Naive B cell (primary cell): ENCODE results near the gene ASPM. TPM values are rescaled to one million over a fixed set of nuclear protein-coding genes. Genes with fewer than 3 reads are reported as not detected.

Source experiments
- ATAC-seq, 2 donors: fragments of 150-1000 bp; cut with Tn5 transposase; 2 replicates each; pipeline ENCODE4 v1.10.0; 2021; ENCODE audit warnings: low read depth in 2 of 2, mild to moderate bottlenecking in 2 of 2, moderate library complexity in 2 of 2
- DNase-seq: peaks from one replicate; pipeline ENCODE4 v3.0.0; 2022
- H3K27ac Mint-ChIP-seq, 6 donors: one replicate each; pipeline ENCODE4 v1.8.0; 2020 to 2022; ENCODE audit warnings: mild to moderate bottlenecking in 6 of 6, mixed read lengths in 6 of 6, moderate library complexity in 5 of 6, inconsistent platforms in 2 of 6
- H3K27me3 Mint-ChIP-seq, 3 donors: one replicate each; pipeline ENCODE4 v1.8.0; 2021 to 2022; ENCODE audit warnings: mixed read lengths in 3 of 3, mild to moderate bottlenecking in 1 of 3
- H3K36me3 Mint-ChIP-seq, 2 donors: one replicate each; pipeline ENCODE4 v1.8.0; 2020 to 2022; ENCODE audit warnings: mixed read lengths in 2 of 2, inconsistent platforms in 1 of 2, mild to moderate bottlenecking in 1 of 2
- H3K4me1 Mint-ChIP-seq, 3 donors: one replicate each; pipeline ENCODE4 v1.8.0; 2020 to 2022; ENCODE audit warnings: mixed read lengths in 3 of 3, inconsistent platforms in 1 of 3, mild to moderate bottlenecking in 1 of 3, moderate library complexity in 1 of 3
- H3K4me3 Mint-ChIP-seq, 8 donors: one replicate each; pipeline ENCODE4 v1.8.0; 2020 to 2022; ENCODE audit warnings: mild to moderate bottlenecking in 8 of 8, mixed read lengths in 8 of 8, moderate library complexity in 8 of 8, inconsistent platforms in 2 of 8
- H3K9me3 Mint-ChIP-seq, 7 donors: one replicate each; pipeline ENCODE4 v1.8.0; 2020 to 2022; ENCODE audit warnings: mixed read lengths in 7 of 7, mild to moderate bottlenecking in 5 of 7, inconsistent platforms in 2 of 7, moderate library complexity in 1 of 7
- polyA plus RNA-seq, 6 donors: library from polyadenylated mRNA; unstranded; fragments of 300-500 nt; fragmentation: Illumina TruSeq; gene quantifications; one replicate each; pipeline ENCODE4 v1.2.3, GENCODE V29; 2021; ENCODE audit warnings: low read depth in 6 of 6

ASPM gene
- polyA plus RNA-seq, 6 donors from 2014 or later = not detected

DNA sequence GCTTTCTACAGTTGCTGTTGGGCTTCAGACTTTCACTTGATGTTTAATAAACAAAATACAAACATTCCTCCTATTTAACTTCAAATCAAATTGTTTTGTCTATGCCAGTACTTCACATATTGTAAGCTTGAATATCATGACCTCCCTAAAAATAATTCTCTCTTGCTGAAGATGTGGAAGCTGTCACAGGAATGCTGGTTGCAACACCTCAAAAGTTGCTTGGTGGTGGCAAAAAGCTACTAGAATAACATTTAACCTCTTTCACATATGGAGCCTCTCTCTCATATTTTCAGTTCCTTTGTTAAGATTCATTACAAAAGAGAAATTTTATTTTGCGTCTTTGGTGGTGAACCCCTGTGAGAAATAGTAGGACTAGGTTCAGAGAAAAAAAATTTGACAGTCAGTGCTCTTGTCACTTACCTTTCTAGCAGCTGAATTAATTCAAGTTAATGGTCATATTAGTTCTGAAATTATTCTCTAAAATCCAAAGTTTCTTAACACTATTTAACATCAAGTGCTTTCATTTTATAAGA lies 53.9 kb downstream of the ASPM start:
- Mint-ChIP-seq H3K9me3 (no peaks in the 10 kb centered on the region), H3K4me1 (no peaks in the 10 kb centered on the region), H3K36me3 (no peaks in the 10 kb centered on the region), H3K27ac (no peak overlapping the region), H3K4me3 (no peak overlapping the region), H3K27me3 (no peaks in the 10 kb centered on the region)
- DNase-seq (no peak), ATAC-seq (no peak)

DNA sequence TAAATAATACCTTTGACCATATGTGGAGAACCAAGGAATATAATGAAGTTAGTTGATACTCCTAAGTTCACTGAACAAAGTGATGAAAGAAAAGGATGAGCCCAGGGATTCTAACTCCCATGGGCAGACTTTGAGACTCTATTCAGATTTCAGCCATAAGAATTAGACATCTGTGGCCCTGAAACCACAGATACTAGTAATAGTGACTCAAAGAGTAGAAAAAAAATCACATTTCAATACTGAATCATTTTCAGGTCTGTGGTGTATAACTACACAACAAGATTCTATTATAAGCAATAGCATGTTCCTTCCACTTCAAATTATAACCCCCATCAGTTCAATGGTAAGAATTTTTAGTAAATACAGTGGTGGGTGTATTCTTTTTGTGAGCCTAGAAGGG lies 63.0 kb downstream of the ASPM start:
- Mint-ChIP-seq H3K27me3 (no peaks in the 10 kb centered on the region), H3K36me3 (peaks cover 0 to 9% of the 10 kb centered on the region in 2 donors), H3K4me1 (no peaks in the 10 kb centered on the region), H3K27ac (no peak overlapping the region), H3K4me3 (no peak overlapping the region), H3K9me3 (peaks cover 8 to 30% (median 17%) of the 10 kb centered on the region in 7 donors)
- no peak for DNase-seq
- no peak for ATAC-seq

DNA sequence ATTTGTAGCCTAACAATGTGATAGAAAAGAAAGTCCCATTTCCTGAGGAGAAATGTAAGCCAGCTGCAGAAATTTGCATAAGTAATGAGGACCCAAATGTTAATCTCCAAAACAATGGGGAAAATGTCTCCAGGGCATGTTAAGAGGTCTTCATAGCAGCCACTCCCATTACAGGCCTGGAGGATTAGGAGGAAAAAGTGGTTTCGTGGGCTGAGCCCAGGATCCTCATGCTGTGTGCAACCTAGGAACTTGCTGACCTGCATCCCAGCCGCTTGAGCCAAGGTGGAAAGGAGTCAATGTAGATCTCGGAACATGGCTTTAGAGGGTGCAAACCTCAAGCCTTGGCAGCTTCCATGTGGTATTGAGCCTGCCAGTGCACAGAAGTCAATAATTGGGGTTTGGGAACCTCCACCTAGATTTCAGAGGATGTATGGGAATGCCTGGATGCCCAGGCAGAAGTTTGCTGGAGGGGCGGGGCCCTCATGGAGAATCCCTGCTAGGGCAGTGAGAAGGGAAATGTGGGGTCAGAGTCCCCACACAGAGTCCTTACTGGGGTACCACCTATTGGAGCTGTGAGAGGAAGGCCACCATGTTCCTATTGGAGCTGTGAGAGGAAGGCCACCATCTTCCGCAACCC lies 65.2 kb downstream of the ASPM start:
- H3K36me3 Mint-ChIP-seq = peaks cover 0 to 9% of the 10 kb centered on the region in 2 donors
- H3K4me3 Mint-ChIP-seq = no peak overlapping the region
- DNase-seq = no peak
- H3K9me3 Mint-ChIP-seq = peaks cover 8 to 30% (median 17%) of the 10 kb centered on the region in 7 donors
- no peaks in the 10 kb centered on the region for H3K4me1 Mint-ChIP-seq
- no peak overlapping the region for H3K27ac Mint-ChIP-seq
- H3K27me3 Mint-ChIP-seq = no peaks in the 10 kb centered on the region
- no peak for ATAC-seq

DNA sequence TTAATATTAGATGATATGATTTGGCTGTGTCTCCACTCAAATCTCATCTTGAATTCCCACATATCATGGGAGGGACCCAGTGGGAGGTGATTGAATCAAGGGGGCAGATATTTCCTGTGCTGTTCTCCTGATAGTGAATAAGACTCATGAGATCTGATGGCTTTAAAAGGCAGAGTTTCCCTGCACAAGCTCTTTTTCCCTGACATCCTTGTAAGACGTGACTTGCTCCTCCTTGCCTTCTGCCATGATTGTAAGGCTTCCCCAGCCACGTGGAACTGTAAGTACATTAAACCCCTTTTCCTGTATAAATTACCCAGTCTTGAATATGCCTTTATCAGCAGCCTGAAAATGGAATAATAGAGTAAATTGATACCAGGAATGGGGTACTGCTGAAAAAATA lies 66.1 kb downstream of the ASPM start:
- Mint-ChIP-seq H3K27me3 (no peaks in the 10 kb centered on the region), H3K9me3 (peaks cover 8 to 30% (median 17%) of the 10 kb centered on the region in 7 donors), H3K4me3 (no peak overlapping the region), H3K4me1 (no peaks in the 10 kb centered on the region), H3K27ac (no peak overlapping the region), H3K36me3 (peaks cover 0 to 9% of the 10 kb centered on the region in 2 donors)
- DNase-seq (no peak), ATAC-seq (no peak)

DNA sequence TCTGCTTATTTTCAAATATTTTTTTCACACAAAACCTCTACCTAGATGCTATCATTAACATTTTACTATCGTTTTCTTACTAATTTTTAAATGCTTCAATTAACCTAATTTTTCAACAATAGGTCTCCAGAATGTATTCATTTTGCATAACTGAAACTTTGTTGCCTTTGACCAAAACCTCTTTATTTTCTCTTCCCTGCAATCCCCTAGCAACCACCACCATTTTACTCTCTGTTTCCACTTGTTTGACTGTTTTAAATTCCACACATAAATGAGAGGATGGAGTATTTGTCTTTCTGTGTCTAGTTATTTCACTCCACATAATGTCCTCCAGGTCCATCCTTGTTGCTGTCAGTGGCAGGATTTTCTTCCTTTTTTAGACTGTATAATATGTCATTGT lies 69.9 kb downstream of the ASPM start:
- no peaks in the 10 kb centered on the region for H3K27me3 Mint-ChIP-seq
- H3K36me3 Mint-ChIP-seq = peaks cover 0 to 9% of the 10 kb centered on the region in 2 donors
- ATAC-seq = no peak
- H3K9me3 Mint-ChIP-seq = peaks cover 6 to 18% (median 13%) of the 10 kb centered on the region in 7 donors
- H3K4me1 Mint-ChIP-seq = no peaks in the 10 kb centered on the region
- H3K27ac Mint-ChIP-seq = no peak overlapping the region
- no peak for DNase-seq
- no peak overlapping the region for H3K4me3 Mint-ChIP-seq

DNA sequence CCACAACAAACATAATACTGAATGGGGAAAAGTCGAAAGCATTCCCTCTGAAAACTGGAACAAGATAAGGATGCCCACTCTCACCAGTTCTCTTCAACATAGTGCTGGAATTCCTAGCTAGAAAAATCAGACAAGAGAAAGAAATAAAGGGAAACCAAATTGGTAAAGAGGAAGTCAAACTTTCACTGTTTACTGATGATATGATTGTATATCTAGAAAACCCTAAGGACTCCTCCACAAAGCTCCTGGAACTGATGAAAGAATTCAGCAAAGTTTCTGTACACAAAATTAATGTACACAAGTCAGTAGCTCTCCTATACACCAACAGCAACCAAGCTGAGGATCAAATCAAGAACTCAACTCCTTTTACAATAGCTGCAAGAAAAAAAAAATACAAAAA lies 72.5 kb downstream of the ASPM start:
- Mint-ChIP-seq H3K9me3 (peaks cover 4 to 13% (median 8%) of the 10 kb centered on the region in 7 donors), H3K4me3 (no peak overlapping the region), H3K4me1 (no peaks in the 10 kb centered on the region), H3K27me3 (no peaks in the 10 kb centered on the region), H3K36me3 (no peaks in the 10 kb centered on the region), H3K27ac (no peak overlapping the region)
- no peak for ATAC-seq
- no peak for DNase-seq

DNA sequence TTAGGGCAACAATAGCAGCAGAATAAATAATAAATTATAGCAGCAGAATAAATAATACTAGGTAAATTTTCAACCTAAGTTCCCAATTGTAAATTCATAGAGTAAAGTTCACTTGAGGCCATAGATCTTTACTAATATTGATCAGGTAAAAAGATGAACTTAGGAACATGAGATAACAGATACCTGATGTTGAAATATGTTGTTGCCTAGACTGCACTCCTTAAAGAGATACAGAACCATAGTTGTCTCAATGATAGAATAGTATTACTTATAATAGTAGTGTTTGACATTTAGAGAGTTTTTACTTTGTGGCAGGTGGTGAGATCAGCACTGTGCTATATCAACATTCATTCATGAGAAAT lies 79.0 kb downstream of the ASPM start:
- DNase-seq (no peak), ATAC-seq (no peak)
- no peaks in the 10 kb centered on the region for H3K36me3 Mint-ChIP-seq
- H3K9me3 Mint-ChIP-seq = peaks cover 3 to 14% (median 9%) of the 10 kb centered on the region in 7 donors
- H3K4me3 Mint-ChIP-seq = no peak overlapping the region
- no peak overlapping the region for H3K27ac Mint-ChIP-seq
- no peaks in the 10 kb centered on the region for H3K4me1 Mint-ChIP-seq
- H3K27me3 Mint-ChIP-seq = no peaks in the 10 kb centered on the region

DNA sequence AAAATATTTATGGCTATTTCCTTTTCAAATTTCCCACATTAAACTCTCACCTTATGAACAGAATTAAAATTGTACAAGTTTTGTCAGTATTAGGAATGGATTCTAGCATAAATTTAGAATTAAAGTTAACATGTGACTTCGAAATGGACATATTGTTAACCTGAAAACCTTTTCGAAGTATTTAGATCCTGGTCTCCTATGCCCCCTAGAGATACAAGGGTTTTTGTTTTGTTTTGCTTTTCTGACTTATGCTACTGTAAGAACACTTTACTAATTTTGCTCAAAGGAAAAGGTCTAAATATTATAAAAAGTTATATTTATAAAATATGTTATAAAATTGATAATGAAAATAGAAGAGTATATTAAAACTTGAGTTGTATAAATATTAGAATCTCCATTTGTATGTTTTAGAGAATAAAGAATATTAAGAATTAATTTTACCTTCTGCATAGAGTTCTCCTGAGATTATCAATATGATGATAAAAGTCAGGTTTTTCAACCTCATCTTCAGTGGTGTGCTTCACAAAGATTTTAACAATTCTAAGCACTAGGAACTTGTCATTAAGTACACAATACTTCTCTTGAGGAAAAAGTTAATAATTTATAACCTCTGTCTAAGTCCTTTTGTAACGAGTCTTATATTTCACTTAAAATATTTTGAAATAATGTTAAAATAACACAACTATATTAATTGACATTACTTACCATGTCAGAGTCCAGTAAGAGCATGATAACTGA lies 79.6 kb downstream of the ASPM start, which contains the start of gene F13B:
F13B (minus strand) TSS at position 542 of the 738 bp plus-strand sequence; CDS start at position 505, 37 bp downstream.
- Mint-ChIP-seq H3K9me3 (peaks cover 3 to 14% (median 9%) of the 10 kb centered on the region in 7 donors), H3K4me1 (no peaks in the 10 kb centered on the region), H3K27me3 (no peaks in the 10 kb centered on the region), H3K27ac (no peak within 1 kb of the TSS), H3K36me3 (no peaks in the 10 kb centered on the region), H3K4me3 (no peak within 1 kb of the TSS)
- ATAC-seq (no peak), DNase-seq (no peak)

DNA sequence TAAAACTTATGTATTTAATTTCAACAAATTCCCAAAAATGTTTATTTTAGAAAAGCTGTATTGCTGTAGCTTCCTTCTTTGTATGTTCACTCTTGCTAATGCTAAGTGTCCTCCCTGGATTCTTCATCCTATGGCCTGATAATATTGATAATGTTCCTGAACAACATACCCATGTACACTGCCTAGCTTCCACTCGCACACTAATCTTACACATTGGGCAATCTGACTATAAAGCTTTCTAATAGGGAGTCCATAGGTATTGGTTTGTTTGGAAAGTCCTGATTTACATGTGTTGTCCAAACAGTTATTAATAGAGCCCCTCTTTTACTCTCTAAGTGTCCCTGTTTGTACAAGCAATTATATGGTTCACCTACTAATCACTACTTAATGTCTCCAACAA lies 80.2 kb downstream of the ASPM start:
- DNase-seq (no peak), ATAC-seq (no peak)
- H3K9me3 Mint-ChIP-seq = peaks cover 3 to 14% (median 9%) of the 10 kb centered on the region in 7 donors
- H3K27me3 Mint-ChIP-seq = no peaks in the 10 kb centered on the region
- H3K36me3 Mint-ChIP-seq = no peaks in the 10 kb centered on the region
- H3K4me1 Mint-ChIP-seq = no peaks in the 10 kb centered on the region
- no peak overlapping the region for H3K4me3 Mint-ChIP-seq
- H3K27ac Mint-ChIP-seq = no peak overlapping the region

DNA sequence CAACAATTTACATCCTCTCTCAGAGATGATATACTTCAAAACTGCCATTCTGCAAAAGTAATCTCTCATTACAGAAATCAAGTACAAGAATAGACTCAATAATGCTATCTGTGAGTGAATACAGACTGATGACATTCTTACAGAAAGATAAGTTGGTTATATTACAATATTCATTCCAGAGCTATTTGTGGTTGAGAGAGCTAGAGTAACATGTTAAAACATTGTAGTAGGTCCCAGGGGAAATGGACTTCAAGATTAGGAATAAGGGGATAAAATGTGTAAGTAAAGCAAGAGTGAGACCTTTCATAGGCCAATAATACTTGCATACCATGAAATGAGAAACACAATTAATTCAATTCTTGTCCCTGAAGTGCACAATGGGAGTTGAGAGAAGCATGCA lies 80.9 kb downstream of the ASPM start:
- H3K27me3 Mint-ChIP-seq = no peaks in the 10 kb centered on the region
- H3K4me3 Mint-ChIP-seq = no peak overlapping the region
- no peaks in the 10 kb centered on the region for H3K4me1 Mint-ChIP-seq
- H3K9me3 Mint-ChIP-seq = peaks cover 3 to 14% (median 9%) of the 10 kb centered on the region in 7 donors
- no peak overlapping the region for H3K27ac Mint-ChIP-seq
- ATAC-seq = no peak
- no peaks in the 10 kb centered on the region for H3K36me3 Mint-ChIP-seq
- no peak for DNase-seq

DNA sequence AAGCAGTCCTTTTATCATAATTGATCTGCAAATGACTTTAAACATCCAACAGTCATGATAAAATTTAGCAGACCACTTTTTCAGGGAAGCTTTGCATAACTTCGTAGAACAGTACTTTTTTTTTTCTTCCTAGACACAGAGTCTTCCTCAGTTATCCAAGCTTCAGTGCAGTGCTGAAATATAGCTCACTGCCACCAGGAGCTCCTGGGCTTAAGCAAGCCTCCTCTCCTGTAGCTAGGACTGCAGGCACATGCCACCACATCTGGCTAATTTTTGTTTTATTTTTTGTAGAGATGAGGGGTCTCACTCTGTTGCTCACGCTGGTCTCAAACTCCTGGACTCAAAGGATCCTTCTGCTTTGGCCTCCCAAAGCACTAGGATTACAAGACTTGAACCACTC lies 83.3 kb downstream of the ASPM start:
- Mint-ChIP-seq H3K27ac (peak overlapping the region in 1 of 6 donors; percentile 5), H3K4me3 (no peak overlapping the region), H3K9me3 (peaks cover 0 to 1% (median 0%) of the 10 kb centered on the region in 7 donors), H3K36me3 (no peaks in the 10 kb centered on the region), H3K27me3 (peaks cover 0 to 7% (median 0%) of the 10 kb centered on the region in 3 donors), H3K4me1 (no peaks in the 10 kb centered on the region)
- DNase-seq = no peak
- no peak for ATAC-seq

DNA sequence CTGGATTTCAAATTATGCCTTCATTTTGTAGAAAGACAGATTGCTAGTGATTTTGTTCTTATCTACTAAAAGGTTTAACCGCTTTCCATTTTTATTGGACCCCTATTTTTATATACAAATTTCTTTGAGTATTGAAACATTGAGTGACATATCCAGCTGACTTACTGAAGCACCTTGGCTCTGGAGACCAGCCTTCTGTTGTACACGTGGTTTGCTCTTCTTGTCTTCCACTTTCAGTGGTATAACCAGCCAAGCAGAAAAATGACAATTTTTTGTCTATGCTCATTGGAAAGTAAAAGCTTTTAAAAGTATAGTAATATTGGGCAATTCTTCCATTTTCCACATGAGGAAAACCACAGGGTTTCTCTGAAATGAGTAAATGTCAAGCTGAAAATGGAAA lies 83.8 kb downstream of the ASPM start:
- ATAC-seq = no peak
- Mint-ChIP-seq H3K9me3 (no peaks in the 10 kb centered on the region), H3K27ac (no peak overlapping the region), H3K4me3 (no peak overlapping the region), H3K27me3 (peaks cover 0 to 8% (median 0%) of the 10 kb centered on the region in 3 donors), H3K4me1 (no peaks in the 10 kb centered on the region), H3K36me3 (no peaks in the 10 kb centered on the region)
- no peak for DNase-seq

DNA sequence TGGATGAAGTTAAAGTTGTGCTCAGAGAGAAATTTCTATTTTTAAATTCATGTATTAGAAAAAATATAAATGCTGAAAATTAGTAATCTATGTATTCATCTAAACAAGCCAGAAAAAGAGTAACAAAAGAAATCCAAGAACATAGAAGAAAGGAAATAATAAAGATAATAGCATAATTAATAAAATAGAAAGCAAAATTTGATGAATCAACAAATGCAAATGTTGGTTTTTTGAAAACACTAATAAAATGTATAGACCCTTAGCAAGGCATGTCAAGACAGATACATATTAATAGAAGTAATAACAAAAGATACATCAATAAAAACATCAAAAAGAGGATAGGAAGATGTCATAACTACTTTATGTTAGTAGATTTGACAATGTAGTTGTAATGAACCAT lies 97.4 kb downstream of the ASPM start:
- DNase-seq (no peak), ATAC-seq (no peak)
- Mint-ChIP-seq H3K36me3 (no peaks in the 10 kb centered on the region), H3K27me3 (peaks cover 0 to 15% (median 0%) of the 10 kb centered on the region in 3 donors), H3K4me3 (no peak overlapping the region), H3K27ac (no peak overlapping the region), H3K9me3 (peaks cover 3 to 11% (median 6%) of the 10 kb centered on the region in 7 donors), H3K4me1 (no peaks in the 10 kb centered on the region)
